Measurements from ENCODE around the gene CCDC9B. TPM values are rescaled to one million over a fixed set of nuclear protein-coding genes. Genes with fewer than 3 reads are reported as not detected.

Gene CCDC9B
- total and polyA plus RNA-seq, 10 donors: 2.2 to 19.4 (median 7.1) TPM

DNA sequence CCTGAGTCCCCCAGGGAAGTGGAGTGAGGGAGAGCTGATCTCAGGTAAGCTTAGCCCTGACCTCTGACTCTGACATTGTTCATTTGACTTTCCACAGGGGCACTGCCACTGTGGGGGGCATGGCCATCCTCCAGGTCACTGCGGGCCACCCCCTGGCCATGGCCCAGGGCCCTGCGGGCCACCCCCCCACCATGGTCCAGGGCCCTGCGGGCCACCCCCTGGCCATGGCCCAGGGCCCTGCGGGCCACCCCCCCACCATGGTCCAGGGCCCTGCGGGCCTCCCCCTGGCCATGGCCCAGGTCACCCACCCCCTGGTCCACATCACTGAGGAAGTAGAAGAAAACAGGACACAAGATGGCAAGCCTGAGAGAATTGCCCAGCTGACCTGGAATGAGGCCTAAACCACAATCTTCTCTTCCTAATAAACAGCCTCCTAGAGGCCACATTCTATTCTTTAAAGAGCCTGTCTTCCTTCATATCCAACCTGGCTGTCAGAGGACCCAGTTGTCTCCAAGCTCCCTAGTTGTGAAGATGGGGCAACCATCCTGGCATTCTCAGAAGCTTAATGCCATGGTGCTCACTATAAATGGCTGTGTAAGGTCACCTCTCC is 15.3 kb upstream of the CCDC9B start:
- H3K27ac ChIP-seq: no peak overlapping the region
- DNase-seq: peak; percentile 28
- H3K4me1 ChIP-seq: peaks cover 3 to 27% (median 16%) of the 10 kb centered on the region in 6 donors
- H3K36me3 ChIP-seq: no peaks in the 10 kb centered on the region
- H3K4me3 ChIP-seq: no peak overlapping the region
- H3K9me3 ChIP-seq: no peaks in the 10 kb centered on the region
- TF ChIP-seq POLR2A (IDR thresholded peaks at IDR 0.05) (no peak), POLR2AphosphoS5 (IDR thresholded peaks at IDR 0.05) (no peak), CTCF (IDR thresholded peaks at IDR 0.05 in 8 of 11, conservative IDR thresholded peaks at IDR 0.05 in 3 of 11) (no peak)
- WGBS, 5 donors: 76 to 100% (median 84%) methylated on average over 3 to 5 of the region's 5 CpGs
- peaks cover 0 to 9% (median 0%) of the 10 kb centered on the region in 7 donors for H3K27me3 ChIP-seq (replicated peaks in 1 of 7)
- intact Hi-C loops (cut with DNase I; ENCODE audit: low total_unique reads): no loop called here

GRCh38 chr15:40354408-40355171 is 13.9 kb upstream of the CCDC9B start:
- H3K9me3 ChIP-seq: no peaks in the 10 kb centered on the region
- TF ChIP-seq CTCF (IDR thresholded peaks at IDR 0.05 in 8 of 11, conservative IDR thresholded peaks at IDR 0.05 in 3 of 11): peak in 3 of 11 experiments; percentile 18 to 37 (median 25)
- no peak for TF ChIP-seq POLR2A (IDR thresholded peaks at IDR 0.05)
- DNase-seq: peak; percentile 54
- WGBS, 5 donors: 43 to 53% (median 47%) methylated on average over 9 of the region's 9 CpGs
- H3K36me3 ChIP-seq: no peaks in the 10 kb centered on the region
- peaks cover 0 to 9% (median 0%) of the 10 kb centered on the region in 7 donors for H3K27me3 ChIP-seq (replicated peaks in 1 of 7)
- no peak overlapping the region for H3K27ac ChIP-seq
- intact Hi-C loops (cut with DNase I; ENCODE audit: low total_unique reads): no loop called here
- H3K4me3 ChIP-seq: no peak overlapping the region
- H3K4me1 ChIP-seq: peaks cover 3 to 27% (median 16%) of the 10 kb centered on the region in 6 donors

GRCh38 chr15:40353697-40354096 is 13.0 kb upstream of the CCDC9B start:
- 78 to 92% (median 82%) methylated on average over 5 of the region's 5 CpGs for WGBS, 5 donors
- Histone ChIP-seq H3K27me3 (replicated peaks in 1 of 7) (peaks cover 0 to 5% (median 0%) of the 10 kb centered on the region in 7 donors), H3K27ac (no peak overlapping the region), H3K4me3 (no peak overlapping the region), H3K36me3 (no peaks in the 10 kb centered on the region), H3K9me3 (no peaks in the 10 kb centered on the region), H3K4me1 (peaks cover 2 to 22% (median 13%) of the 10 kb centered on the region in 6 donors)
- intact Hi-C loops (cut with DNase I; ENCODE audit: low total_unique reads): no loop called here
- TF ChIP-seq POLR2AphosphoS5 (IDR thresholded peaks at IDR 0.05): no peak
- no peak for TF ChIP-seq POLR2A (IDR thresholded peaks at IDR 0.05)
- TF ChIP-seq CTCF (IDR thresholded peaks at IDR 0.05 in 8 of 11, conservative IDR thresholded peaks at IDR 0.05 in 3 of 11): no peak
- peak; percentile 48 for DNase-seq

DNA sequence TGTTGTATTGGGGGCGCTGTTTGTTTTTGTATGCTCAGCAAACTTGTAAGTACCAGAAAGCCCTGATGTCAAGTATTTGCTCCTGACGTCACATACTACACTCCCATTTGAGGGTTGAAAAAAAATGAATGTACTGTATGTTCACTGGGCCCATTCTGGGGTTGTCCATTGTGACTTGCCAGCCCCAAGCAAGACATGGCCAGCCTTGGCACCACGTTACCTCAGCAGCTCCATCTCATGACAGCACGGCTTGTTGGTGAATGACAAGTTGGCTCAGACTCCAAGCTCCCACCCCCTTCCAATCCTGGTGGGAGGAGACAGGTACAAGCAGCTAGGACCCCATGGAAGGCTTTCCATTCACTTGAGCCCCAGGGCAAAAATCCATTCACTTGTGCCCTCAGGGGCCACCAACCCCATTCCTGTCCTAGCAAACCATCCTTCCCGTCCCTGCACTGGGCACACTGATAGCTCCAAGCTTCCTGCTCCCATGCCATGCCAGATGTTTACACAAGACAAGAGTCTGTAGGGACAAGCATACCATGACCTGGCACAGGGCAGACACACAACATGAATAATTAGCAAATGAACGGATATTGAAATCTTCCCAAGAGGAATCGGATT is 11.7 kb upstream of the CCDC9B start:
- Histone ChIP-seq H3K4me3 (no peak overlapping the region), H3K9me3 (no peaks in the 10 kb centered on the region), H3K27ac (no peak overlapping the region), H3K27me3 (replicated peaks in 1 of 7) (no peaks in the 10 kb centered on the region), H3K4me1 (peaks cover 0 to 11% (median 2%) of the 10 kb centered on the region in 6 donors), H3K36me3 (no peaks in the 10 kb centered on the region)
- intact Hi-C loops (cut with DNase I; ENCODE audit: low total_unique reads): no loop called here
- 83 to 92% (median 87%) methylated on average over 7 of the region's 7 CpGs for WGBS, 5 donors
- DNase-seq: no peak
- TF ChIP-seq POLR2A (IDR thresholded peaks at IDR 0.05) (no peak), CTCF (IDR thresholded peaks at IDR 0.05 in 8 of 11, conservative IDR thresholded peaks at IDR 0.05 in 3 of 11) (no peak), POLR2AphosphoS5 (IDR thresholded peaks at IDR 0.05) (no peak)

Measured in spleen (tissue), 11 donors.